GM21447 (cell line): ENCODE data around the gene P2RY8.
"Not testable (repeated sequence)": the region's sequence is repeated elsewhere in the genome, so short reads cannot be mapped to it uniquely, and the experiment has no call there.

Experiments
- ATAC-seq: cut with Tn5 transposase; IDR thresholded peaks from one replicate; pipeline ENCODE4 v1.9.1; 2021; ENCODE audit not compliant: unreplicated experiment

P2RY8 gene

DNA sequence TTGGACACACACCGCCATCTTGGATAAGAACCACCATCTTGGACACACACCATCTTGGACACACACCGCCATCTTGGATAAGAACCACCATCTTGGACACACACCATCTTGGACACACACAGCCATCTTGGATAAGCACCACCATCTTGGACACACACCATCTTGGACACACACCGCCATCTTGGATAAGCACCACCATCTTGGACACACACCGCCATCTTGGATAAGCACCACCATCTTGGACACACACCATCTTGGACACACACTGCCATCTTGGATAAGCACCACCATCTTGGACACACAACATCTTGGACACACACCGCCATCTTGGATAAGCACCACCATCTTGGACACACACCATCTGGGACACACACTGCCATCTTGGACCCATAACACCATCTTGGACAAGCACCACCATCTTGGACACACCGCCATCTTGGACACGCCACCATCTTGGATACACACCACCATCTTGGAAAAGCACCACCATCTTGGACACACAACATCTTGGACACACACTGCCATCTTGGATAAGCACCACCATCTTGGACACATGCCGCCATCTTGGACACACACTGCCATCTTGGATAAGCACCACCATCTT is 88.9 kb downstream of the P2RY8 start:
- ATAC-seq: not testable (repeated sequence)

DNA sequence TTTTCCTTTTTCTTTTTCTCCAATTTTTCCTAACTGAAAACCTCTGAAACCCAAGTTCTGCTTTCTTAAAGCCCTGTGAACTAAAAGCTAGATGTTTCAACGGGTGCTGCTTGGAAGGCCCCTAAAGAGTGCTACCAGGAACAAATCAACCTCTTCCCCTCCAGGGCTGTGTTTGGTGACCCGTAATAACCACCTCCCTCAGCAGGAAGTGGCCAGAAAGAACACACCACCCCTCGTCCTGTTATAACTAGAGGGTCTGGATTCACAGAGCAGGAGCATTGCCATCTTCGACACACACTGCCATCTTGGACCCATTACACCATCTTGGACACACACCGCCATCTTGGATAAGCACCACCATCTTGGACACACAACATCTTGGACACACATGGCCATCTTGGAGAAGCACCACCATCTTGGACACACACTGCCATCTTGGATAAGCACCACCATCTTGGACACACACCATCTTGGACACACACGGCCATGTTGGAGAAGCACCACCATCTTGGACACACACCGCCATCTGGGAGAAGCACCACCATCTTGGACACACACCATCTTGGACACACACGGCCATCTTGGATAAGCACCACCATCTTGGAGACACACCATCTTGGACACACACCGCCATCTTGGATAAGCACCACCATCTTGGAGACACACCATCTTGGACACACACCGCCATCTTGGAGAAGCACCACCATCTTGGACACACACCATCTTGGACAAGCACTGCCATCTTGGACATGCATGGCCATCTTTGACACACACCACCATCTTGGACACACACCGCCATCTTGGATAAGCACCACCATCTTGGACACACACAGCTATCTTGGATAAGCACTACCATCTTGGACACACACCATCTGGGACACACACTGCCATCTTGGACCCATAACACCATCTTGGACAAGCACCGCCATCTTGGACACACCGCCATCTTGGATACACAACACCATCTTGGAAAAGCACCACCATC is 89.7 kb downstream of the P2RY8 start:
- ATAC-seq: not testable (repeated sequence)

DNA sequence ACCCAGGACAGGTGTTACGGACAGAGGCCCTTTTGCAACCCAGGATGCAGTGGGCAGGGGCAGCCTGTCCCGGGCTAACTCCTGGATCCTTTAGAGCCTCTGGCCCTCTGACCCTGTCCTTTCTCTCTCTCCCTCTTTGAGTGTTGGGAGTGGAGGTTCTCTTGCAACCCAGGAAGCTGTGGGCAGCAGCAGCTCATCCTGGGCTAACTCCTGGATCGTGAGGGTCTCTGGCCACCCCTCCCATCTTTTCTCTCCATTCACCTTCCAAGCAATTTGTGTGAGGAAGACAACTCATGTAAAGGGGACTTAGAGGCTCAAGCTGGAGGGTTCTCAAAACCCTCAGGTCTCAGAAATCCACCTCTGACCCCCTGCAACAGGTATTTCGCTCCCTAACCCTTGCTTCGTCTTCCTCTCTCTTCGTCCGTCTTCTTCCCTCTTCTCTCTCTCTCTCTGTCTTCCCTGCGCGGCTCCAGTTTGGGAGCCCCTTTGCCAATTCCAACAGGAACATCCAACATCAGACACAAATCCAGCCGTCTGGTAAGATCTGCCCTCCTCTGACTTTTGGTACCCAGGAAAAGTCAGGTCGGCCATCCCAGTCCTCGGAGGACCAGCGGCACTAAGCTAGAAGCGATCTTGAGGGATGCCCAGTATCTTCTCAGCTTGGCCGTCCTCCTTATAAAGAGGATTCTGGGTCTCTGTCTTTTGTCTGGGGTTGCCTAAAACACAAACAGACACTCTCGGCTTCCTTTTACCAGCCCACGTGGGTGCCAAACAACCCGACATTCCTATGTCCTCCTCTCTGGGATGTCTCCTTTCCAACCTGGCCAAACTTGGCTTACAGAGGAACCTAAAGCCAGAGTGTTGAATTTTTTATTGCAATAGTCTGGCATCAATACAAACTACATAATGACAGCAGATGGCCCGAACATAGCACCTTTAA is 92.2 kb downstream of the P2RY8 start:
- ATAC-seq: no peak

DNA sequence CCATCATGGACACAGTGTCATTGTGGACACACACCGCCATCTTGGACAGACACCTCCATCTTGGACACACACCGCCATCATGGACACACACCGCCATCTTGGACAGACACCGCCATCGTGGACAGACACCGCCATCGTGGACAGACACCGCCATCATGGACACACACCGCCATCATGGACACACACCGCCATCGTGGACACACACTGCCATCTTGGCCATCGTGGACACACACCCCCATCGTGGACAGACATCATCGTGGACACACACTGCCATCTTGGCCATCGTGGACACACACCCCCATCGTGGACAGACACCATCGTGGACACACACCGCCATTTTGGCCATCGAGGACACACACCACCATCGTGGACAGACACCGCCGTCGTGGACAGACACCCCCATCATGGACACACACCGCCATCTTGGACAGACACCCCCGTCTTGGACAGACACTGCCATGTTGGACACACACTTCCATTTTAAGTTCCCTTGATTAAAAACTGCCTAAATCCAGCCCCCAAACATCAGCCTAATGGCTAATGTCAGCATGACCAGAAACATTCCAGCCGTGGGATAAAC is 93.4 kb downstream of the P2RY8 start:
- no peak for ATAC-seq

DNA sequence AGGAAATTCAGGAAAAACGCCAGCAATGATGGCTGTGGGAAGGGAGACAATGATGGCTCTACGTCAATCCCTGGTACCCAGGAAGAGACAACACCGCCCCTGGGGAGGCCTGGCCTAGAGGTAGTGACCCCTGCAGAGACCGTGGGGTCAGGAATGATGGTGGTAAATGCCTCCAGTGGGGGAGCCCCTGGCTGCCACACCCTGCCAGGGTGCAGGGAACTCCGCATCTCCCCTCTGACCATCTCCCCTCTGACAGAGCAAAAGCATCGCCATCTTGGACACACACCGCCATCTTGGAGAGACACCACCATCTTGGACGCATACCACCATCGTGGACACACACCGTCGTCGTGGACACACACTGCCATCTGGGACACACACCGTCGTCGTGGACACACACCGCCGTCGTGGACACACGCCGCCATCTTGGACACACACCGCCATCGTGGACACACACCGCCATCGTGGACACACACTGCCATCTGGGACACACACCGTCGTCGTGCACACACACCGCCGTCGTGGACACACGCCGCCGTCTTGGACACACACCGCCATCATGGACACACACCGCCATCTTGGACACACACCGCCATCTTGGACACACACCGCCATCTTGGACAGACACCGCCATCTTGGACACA is 94.1 kb downstream of the P2RY8 start:
- no peak for ATAC-seq

DNA sequence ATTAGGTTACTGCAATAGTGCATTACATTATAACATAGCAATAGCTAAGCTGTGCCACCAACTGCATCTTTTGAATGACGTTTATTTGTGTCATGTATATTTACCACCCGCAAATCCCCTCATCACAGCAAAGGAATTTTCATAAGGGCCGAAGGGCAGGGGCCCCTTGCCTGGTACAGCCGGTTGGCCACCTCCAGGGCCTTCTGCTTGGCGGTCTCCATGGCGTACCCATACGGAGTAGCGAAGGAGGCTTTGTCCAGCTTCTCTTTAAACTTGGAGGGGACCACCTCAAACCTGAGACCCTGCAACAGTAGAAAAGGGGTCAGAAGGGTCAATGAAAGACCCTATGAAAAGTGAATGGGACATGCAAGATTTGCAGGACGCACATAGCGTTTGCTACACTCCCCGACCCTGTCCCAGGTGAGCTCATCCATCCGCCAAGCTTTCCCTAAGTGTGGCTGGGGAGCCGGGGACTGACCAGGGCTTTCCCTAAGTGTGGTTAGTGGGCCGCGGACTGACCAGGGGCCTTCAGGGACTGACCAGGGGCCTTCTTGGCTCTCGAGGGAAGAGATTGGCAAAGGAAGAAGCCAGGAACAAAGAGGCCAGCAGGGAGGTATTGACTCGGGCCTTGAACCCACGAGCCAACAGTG is 94.8 kb downstream of the P2RY8 start:
- ATAC-seq: no peak

DNA sequence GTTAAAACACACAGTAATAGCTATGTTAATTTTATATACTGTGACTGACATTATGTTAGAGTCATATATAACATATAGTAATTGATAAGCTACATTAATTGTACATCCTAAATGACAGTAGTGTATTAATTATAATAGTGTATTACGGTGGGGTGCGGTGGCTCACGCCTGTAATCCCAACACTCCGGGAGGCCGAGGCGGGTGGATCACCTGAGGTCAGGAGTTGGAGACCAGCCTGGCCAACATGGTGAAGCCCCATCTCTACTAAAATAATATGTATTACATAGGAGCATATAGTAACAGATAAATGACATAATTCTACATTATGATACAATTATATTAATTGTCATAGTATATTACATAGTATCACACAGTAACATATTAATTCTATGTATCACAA is 96.5 kb downstream of the P2RY8 start:
- no peak for ATAC-seq

DNA sequence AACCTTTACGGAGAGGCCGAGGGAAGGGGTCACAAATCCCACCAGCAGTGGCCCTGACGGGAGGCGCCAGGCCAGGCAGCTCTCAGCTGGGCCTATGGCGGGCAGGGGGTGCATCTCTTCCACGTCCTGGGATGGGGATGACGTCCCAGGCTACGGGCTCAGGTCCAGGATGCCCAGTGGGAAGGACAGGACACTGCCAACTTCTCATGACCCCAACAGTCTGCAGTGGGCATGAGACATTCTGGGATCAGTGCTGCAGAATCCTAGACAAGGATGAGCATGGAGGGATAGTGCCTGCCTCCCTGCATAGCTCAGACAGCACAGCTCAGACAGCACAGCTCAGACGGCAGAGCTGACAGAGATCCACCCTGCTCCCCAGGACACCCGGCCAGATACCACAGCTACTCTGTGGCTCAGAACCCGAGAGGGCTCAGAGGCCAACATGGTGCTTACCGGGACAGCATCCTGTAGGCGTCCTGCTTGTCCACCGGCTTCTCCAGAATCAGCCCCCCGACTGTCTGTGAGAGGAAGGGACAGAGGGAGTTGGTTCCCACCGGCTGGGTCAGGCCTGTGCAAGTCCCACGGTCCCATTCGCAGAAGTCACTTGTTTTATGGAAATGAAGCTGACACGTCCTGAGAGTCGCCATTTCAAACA is 101.6 kb downstream of the P2RY8 start:
- no peak for ATAC-seq

DNA sequence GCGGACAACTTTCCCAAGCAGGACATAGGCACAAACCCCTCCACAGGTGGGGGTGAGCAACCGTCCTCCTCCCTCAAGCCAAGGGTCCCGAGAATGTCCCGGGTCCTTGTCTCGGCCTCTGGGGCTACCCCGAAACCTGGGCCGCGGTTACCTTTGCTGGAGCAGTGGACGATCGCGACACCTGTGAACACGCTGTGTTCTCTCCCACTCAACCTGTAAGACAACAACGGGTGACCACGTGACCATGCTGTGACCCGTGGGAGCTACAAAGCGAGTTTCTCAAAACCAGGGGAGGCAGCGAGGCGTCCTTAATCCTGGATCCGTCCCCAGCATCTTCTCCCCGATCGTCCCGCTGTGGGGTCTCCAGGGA is 102.1 kb downstream of the P2RY8 start:
- ATAC-seq: no peak

DNA sequence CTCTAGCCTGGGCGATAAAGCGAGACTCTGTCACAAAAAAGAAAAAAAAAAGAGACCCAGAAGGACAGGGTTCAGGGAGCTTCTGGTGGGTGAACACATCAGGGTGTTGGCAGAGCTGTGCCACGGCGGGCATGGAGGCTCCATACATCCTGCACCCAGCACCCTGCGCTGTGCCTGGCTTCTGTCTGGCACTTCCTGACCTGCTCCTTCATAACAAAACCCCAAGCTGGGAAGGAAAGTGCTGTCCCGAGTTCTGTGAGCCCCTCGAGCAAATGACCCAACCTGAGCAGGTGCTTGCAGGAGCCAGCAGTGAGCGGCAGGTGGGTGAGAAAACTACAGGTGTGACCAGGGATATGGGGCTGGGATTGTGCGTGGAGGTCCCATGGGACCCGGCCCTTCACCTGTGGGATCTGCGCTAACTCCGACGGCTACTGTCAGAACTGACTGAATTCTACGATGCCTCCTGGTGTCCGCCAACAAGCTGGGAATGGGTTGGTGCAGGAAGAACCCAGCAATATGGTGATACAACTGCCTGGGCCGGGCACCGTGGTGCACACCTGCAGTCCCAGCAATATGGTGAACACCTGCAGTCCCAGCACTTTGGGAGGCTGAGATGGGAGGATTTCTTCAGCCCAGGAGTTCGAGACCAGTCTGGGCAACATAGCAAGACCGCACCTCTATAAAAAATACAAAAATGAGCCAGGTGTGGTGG is 103.2 kb downstream of the P2RY8 start:
- no peak for ATAC-seq

DNA sequence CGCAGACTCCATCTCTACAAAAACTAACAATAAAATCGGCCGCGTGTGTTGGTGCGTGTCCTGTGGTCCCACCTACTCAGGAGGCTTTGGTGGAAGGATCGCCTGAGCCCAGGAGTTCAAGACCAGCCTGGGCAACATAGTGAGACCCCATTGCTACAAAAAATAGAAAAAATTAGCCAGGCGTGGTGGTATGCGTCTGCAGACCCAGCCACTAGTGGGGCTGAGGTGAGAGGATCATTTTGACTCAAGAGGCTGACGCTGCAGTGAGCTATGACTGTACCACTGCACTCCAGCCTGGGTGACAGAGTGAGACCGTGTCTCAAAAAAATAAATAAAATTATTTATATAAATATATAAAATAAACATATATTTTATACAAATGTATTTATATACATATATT is 106.5 kb downstream of the P2RY8 start:
- ATAC-seq: no peak

DNA sequence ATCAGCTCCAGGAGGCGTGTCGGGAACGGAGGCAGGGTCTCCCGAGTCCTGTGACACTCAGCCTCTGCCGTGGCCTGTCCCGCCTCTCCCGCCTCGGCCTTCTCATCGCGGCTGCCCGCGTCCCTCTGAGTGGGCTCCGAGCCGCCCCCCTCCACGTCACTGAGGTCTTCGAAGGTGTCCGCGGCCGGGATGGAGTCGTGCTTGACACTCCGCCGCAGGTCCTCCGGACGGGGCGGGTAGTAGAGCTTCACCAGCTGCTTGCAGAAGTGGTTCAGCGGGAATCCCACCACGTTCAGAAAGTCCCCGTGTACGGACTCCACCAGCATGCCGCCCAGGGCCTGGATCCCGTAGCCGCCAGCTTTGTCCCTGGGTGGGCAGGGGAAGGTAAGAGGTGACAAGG is 109.2 kb downstream of the P2RY8 start:
- ATAC-seq: no peak

DNA sequence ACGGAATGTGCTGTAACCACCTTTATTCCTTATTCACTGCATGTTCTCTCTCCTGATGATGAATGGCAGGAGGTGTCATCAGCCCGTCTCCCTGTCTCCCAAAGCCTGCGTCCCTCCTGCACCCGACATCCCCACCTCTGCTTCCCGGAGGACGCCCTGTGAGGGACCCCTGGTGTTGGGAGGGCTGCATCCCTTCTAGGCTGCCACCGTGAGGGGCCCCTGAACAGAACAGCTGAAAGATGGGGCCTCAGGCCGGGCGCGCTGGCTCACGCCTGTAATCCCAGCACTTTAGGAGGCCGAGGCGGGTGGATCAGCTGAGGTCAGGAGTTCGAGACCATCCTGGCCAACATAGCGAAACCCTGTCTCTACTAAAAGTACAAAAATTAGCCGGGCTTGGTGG is 110.7 kb downstream of the P2RY8 start:
- ATAC-seq: not testable (repeated sequence)

DNA sequence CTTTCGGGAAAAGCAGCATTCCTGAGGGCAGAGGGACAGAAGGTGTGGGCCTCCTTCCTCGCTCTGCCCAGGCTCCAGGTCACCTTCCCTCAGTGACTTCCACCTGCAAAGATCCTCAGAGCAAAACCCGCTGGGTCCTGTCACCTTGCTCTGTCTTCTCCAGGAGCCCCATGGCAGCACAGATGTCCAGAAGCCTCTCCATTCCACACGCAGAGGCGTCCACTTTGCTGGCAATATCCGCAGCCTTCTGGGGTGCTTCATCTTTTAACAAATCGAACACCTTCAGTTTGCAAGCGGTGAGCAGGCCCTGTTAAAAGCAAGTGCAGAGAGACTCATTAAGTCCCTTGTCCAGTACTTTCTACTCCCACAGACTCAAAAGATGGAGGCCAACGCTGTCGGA is 111.6 kb downstream of the P2RY8 start:
- no peak for ATAC-seq

DNA sequence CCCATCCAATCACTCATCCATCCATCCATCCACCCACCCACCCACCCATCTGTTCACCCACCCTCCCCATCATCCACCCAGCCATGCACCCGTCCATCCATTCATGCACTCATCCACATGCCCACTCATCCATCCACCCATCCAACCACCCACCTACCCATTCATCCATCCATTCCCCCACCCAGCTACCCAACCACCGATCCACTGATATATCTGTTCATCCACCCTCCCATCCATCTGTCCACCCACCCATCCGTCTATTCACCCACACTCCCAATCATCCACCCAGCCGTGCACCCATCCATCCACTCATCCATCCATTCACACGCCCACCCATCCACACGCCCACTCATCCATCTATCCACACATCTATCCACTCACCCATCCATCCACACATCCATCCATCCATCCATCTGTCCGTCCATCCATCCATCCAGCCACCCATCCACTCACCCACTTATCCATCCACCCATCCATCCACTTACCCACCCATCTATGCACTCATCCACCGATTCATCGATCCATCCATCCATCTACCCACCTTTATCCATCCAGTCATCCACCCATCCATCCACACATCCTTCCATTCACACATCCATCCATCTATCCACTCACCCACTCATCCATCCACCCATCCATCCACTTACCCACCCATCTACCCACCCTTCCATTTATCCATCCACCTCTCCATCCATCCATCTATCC is 112.7 kb downstream of the P2RY8 start:
- ATAC-seq: no peak

DNA sequence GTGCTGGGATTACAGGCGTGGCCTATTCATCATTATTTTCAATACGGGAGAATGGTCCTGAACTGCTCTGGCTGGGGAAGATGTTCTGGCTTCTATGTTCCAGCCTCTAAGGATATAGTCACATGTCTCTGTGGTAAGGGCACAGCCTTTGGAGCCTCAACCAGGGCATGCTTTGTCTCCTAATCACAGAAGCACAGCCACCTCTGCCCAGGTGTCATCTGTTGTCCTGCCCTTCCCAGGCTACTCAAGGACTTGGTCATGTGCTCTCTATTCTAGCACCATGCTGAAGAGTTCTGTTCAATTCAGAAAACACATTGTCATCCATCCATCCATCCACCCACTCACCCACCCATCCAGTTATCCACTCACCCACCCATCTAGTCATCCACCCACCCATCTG is 113.8 kb downstream of the P2RY8 start:
- no peak for ATAC-seq

DNA sequence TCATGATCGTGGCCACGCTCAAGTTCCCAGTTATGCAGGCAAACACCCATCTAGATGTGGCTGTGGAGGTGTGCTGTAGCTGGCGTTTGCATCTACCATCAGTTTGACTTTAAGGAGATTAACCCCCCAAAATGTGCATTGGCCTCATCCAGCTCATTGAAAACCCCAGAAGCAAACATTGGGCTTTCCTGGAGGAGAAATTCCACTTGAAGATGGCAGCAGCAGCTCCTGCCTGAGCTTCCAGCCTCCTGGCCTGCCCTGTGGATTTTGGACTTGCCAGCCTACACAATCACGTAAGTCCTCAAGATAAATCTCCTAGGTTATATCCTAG is 114.9 kb downstream of the P2RY8 start:
- no peak for ATAC-seq

DNA sequence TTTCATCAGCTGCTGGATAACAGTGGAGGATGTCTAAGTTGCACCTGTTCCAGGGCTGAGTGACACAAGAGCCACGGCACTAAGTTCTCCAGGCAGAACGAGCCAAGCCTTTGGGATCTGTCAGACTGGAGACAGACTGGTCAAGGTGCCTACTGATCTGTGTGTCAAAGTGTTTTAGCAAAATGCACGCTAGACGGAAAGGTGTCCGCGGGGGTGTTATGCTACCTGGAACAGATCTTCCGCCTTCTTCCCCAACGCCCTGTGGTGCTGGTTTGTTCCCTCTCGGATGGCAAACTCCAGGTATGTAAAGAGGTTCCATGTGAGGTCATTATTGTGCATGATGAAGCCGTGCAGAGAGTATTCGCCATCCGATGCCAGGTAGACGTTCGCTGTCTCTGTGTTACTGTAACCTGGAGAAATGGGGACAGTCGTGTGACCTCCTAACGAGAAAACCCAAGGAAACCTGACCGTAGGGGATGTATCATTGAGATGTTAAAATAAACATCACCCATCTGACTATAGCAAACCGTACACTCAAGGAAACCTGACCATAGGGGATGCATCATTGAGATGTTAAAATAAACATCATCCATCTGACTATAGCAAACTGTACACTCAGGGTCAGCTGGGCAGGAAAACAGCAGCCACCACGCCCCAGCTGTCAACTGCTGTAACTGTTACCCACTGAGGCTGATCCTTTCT is 115.4 kb downstream of the P2RY8 start:
- ATAC-seq: no peak
